ENCODE measurements around the gene APBA2.

Gene APBA2

GRCh38 chr15:29124581-29125381, 239.0 kb downstream of the APBA2 start:
- no peak overlapping the region for H3K4me2 ChIP-seq (ENCODE audit: insufficient read depth, low read length)
- no peaks in the 10 kb centered on the region for H3K79me2 ChIP-seq (ENCODE audit: insufficient read depth, low read length)
- H3K27ac ChIP-seq (ENCODE audit: low read length) = no peak overlapping the region
- no peak overlapping the region for H2AFZ ChIP-seq (ENCODE audit: low read depth, low read length)
- H3K9me3 ChIP-seq (ENCODE audit: insufficient read depth, low read length, severe bottlenecking) = no peaks in the 10 kb centered on the region
- ATAC-seq (ENCODE audit: insufficient read depth, low read depth) (no peak), DNase-seq (no peak)
- no peaks in the 10 kb centered on the region for H3K4me1 ChIP-seq (ENCODE audit: insufficient read depth, low read length)
- no peaks in the 10 kb centered on the region for H4K20me1 ChIP-seq (ENCODE audit: insufficient read depth, low read length)
- no peaks in the 10 kb centered on the region for H3K36me3 ChIP-seq (ENCODE audit: insufficient read depth, low read length)
- no peak overlapping the region for H3K4me3 ChIP-seq (ENCODE audit: low read depth in 1 of 2, low read length in 2 of 2)
- no peaks in the 10 kb centered on the region for H3K27me3 ChIP-seq (ENCODE audit: insufficient read depth, low read length, poor library complexity)
- TF ChIP-seq EZH2 (IDR thresholded peaks at IDR 0.05; ENCODE audit: borderline replicate concordance, low read depth, low read length, severe bottlenecking) = no peak
- TF ChIP-seq CTCF (IDR thresholded peaks at IDR 0.05; ENCODE audit: borderline replicate concordance, extremely low read depth, low read length, poor library complexity, severe bottlenecking) = no peak
- H3K9ac ChIP-seq (ENCODE audit: low read depth, low read length) = no peak overlapping the region

GRCh38 chr15:29125382-29126207, 239.8 kb downstream of the APBA2 start:
- Histone ChIP-seq H3K9ac (ENCODE audit: low read depth, low read length) (no peak overlapping the region), H3K4me1 (ENCODE audit: insufficient read depth, low read length) (no peaks in the 10 kb centered on the region), H4K20me1 (ENCODE audit: insufficient read depth, low read length) (no peaks in the 10 kb centered on the region), H3K9me3 (ENCODE audit: insufficient read depth, low read length, severe bottlenecking) (no peaks in the 10 kb centered on the region), H3K4me3 (ENCODE audit: low read depth in 1 of 2, low read length in 2 of 2) (no peak overlapping the region), H3K27me3 (ENCODE audit: insufficient read depth, low read length, poor library complexity) (no peaks in the 10 kb centered on the region), H3K4me2 (ENCODE audit: insufficient read depth, low read length) (no peak overlapping the region), H3K27ac (ENCODE audit: low read length) (no peak overlapping the region), H3K79me2 (ENCODE audit: insufficient read depth, low read length) (no peaks in the 10 kb centered on the region), H2AFZ (ENCODE audit: low read depth, low read length) (no peak overlapping the region), H3K36me3 (ENCODE audit: insufficient read depth, low read length) (no peaks in the 10 kb centered on the region)
- ATAC-seq (ENCODE audit: insufficient read depth, low read depth) (no peak), DNase-seq (no peak)
- TF ChIP-seq CTCF (IDR thresholded peaks at IDR 0.05; ENCODE audit: borderline replicate concordance, extremely low read depth, low read length, poor library complexity, severe bottlenecking) (no peak), EZH2 (IDR thresholded peaks at IDR 0.05; ENCODE audit: borderline replicate concordance, low read depth, low read length, severe bottlenecking) (no peak)

GRCh38 chr15:29126208-29126536, 240.4 kb downstream of the APBA2 start:
- no peak for DNase-seq
- Histone ChIP-seq H3K4me1 (ENCODE audit: insufficient read depth, low read length) (no peaks in the 10 kb centered on the region), H3K27ac (ENCODE audit: low read length) (no peak overlapping the region), H3K4me3 (ENCODE audit: low read depth in 1 of 2, low read length in 2 of 2) (no peak overlapping the region), H3K27me3 (ENCODE audit: insufficient read depth, low read length, poor library complexity) (no peaks in the 10 kb centered on the region), H2AFZ (ENCODE audit: low read depth, low read length) (no peak overlapping the region), H4K20me1 (ENCODE audit: insufficient read depth, low read length) (no peaks in the 10 kb centered on the region), H3K9me3 (ENCODE audit: insufficient read depth, low read length, severe bottlenecking) (no peaks in the 10 kb centered on the region), H3K36me3 (ENCODE audit: insufficient read depth, low read length) (no peaks in the 10 kb centered on the region), H3K4me2 (ENCODE audit: insufficient read depth, low read length) (no peak overlapping the region), H3K9ac (ENCODE audit: low read depth, low read length) (no peak overlapping the region), H3K79me2 (ENCODE audit: insufficient read depth, low read length) (no peaks in the 10 kb centered on the region)
- no peak for ATAC-seq (ENCODE audit: insufficient read depth, low read depth)
- TF ChIP-seq EZH2 (IDR thresholded peaks at IDR 0.05; ENCODE audit: borderline replicate concordance, low read depth, low read length, severe bottlenecking) = no peak
- no peak for TF ChIP-seq CTCF (IDR thresholded peaks at IDR 0.05; ENCODE audit: borderline replicate concordance, extremely low read depth, low read length, poor library complexity, severe bottlenecking)

Measured in DND-41 (cell line).